GM23338 (cell line): ENCODE measurements around the gene ASL. TPM values are rescaled to one million over a fixed set of nuclear protein-coding genes. Genes with fewer than 3 reads are reported as not detected.
"Not testable (repeated sequence)": the region's sequence is repeated elsewhere in the genome, so short reads cannot be mapped to it uniquely, and the experiment has no call there.

ENCODE experiments used
- ATAC-seq: fragments of 200-7000 bp; cut with Tn5 transposase; 3 replicates; pipeline ENCODE4 v1.9.1; 2020
- DNase-seq: peaks from one replicate; pipeline ENCODE4 v3.0.0-alpha.2; 2015; ENCODE audit warnings: low spot score
- H2AFZ ChIP-seq: fragments of 200-600 bp; sonication (generic); 2 replicates; pipeline ENCODE4 v1.8.0; 2016; ENCODE audit warnings: antibody characterized with exemption, mild to moderate bottlenecking, moderate library complexity
- H3F3A ChIP-seq: fragments of 200-600 bp; sonication (generic); replicated peaks from 2 replicates; pipeline ENCODE4 v1.8.0; 2017; ENCODE audit warnings: antibody characterized with exemption, mixed run types, low read depth
- H3K27ac ChIP-seq: fragments of 200-600 bp; sonication (generic); 2 replicates; pipeline ENCODE4 v1.6.1; 2016; ENCODE audit warnings: low read depth
- H3K27me3 ChIP-seq: fragments of 200-600 bp; sonication (generic); 2 replicates; pipeline ENCODE4 v1.8.0; 2016; ENCODE audit warnings: mild to moderate bottlenecking, mixed run types, moderate library complexity; ENCODE audit not compliant: insufficient read depth
- H3K36me3 ChIP-seq: fragments of 200-600 bp; sonication (generic); 2 replicates; pipeline ENCODE4 v1.8.0; 2016; ENCODE audit warnings: mild to moderate bottlenecking; ENCODE audit not compliant: insufficient read depth
- H3K4me1 ChIP-seq: fragments of 200-600 bp; sonication (generic); 2 replicates; pipeline ENCODE4 v1.8.0; 2016; ENCODE audit warnings: mild to moderate bottlenecking, moderate library complexity; ENCODE audit not compliant: insufficient read depth
- H3K4me2 ChIP-seq: fragments of 200-600 bp; sonication (generic); 2 replicates; pipeline ENCODE4 v1.7.1; 2017; ENCODE audit warnings: mixed run types
- H3K4me3 ChIP-seq: fragments of 200-600 bp; sonication (generic); 2 replicates; pipeline ENCODE4 v1.6.1; 2016; ENCODE audit warnings: mixed run types
- H3K79me2 ChIP-seq: fragments of 200-600 bp; sonication (generic); replicated peaks from 2 replicates; pipeline ENCODE4 v1.8.0; 2017; ENCODE audit warnings: mild to moderate bottlenecking; ENCODE audit not compliant: insufficient read depth
- H3K9me2 ChIP-seq: fragments of 200-600 bp; sonication (generic); 2 replicates; pipeline ENCODE4 v1.8.0; 2017; ENCODE audit not compliant: insufficient read depth
- H4K20me1 ChIP-seq: fragments of 200-600 bp; sonication (generic); replicated peaks from 2 replicates; pipeline ENCODE4 v1.8.0; 2017; ENCODE audit warnings: mild to moderate bottlenecking; ENCODE audit not compliant: insufficient read depth
- H3K27ac Mint-ChIP-seq: 2 replicates; pipeline ENCODE4 v1.8.0; 2020; ENCODE audit warnings: inconsistent platforms, mild to moderate bottlenecking, moderate library complexity, mixed read lengths
- H3K27me3 Mint-ChIP-seq: 3 replicates; pipeline ENCODE4 v1.8.0; 2022; ENCODE audit warnings: low read depth, mild to moderate bottlenecking, moderate library complexity, mixed read lengths, inconsistent platforms; ENCODE audit not compliant: insufficient read depth, poor library complexity
- H3K36me3 Mint-ChIP-seq: 3 replicates; pipeline ENCODE4 v1.8.0; 2021; ENCODE audit warnings: low read depth, mild to moderate bottlenecking, inconsistent platforms, moderate library complexity, mixed read lengths
- H3K4me1 Mint-ChIP-seq: 3 replicates; pipeline ENCODE4 v1.8.0; 2020; ENCODE audit warnings: mild to moderate bottlenecking, inconsistent platforms, mixed read lengths
- H3K4me3 Mint-ChIP-seq: 3 replicates; pipeline ENCODE4 v1.8.0; 2021; ENCODE audit warnings: moderate library complexity, mild to moderate bottlenecking, inconsistent platforms, mixed read lengths
- H3K9me3 Mint-ChIP-seq: 3 replicates; pipeline ENCODE4 v1.8.0; 2020; ENCODE audit warnings: moderate library complexity, mild to moderate bottlenecking, inconsistent platforms, mixed read lengths
- EZH2phosphoT487 ChIP-seq: fragments of 200-600 bp; sonication (generic); IDR thresholded peaks from one replicate; pipeline ENCODE4 v1.8.1; 2018; ENCODE audit warnings: antibody characterized with exemption; ENCODE audit not compliant: unreplicated experiment
- JUNB ChIP-seq: IDR thresholded peaks from one replicate; pipeline ENCODE4 v1.6.1; 2016; ENCODE audit warnings: antibody characterized with exemption; ENCODE audit not compliant: unreplicated experiment
- STAT1 ChIP-seq: IDR thresholded peaks from one replicate; pipeline ENCODE4 v1.6.1; 2016; ENCODE audit warnings: antibody characterized with exemption; ENCODE audit not compliant: unreplicated experiment
- ZNF114 ChIP-seq: fragments of 250-450 bp; sonication (Bioruptor Pico); IDR thresholded peaks from 2 replicates; pipeline ENCODE4 v1.5.0; 2020; ENCODE audit warnings: mild to moderate bottlenecking, moderate library complexity
- ZNF331 ChIP-seq: fragments of 250-450 bp; sonication (Bioruptor Pico); IDR thresholded peaks from 2 replicates; pipeline ENCODE4 v1.5.0; 2020; ENCODE audit warnings: low read depth, mild to moderate bottlenecking, moderate library complexity
- polyA plus RNA-seq: library from polyadenylated mRNA; unstranded; fragments of >200 nt; fragmentation: Nextera tagmentation; extraction: Ambion mirVana; gene quantifications from 2 replicates; pipeline ENCODE4 v1.2.1, GENCODE V29; 2016
- total RNA-seq: library from RNA; depleted of rRNA; stranded (reverse); fragments of >200 nt; shearing (Covaris generic); gene quantifications from 2 replicates; pipeline ENCODE4 v1.2.3, GENCODE V29; 2014
- TF ChIP-seq, protein P1 (sequence below), 2 experiments: fragments of 200-600 bp in 1 of 2; sonication (generic) in 1 of 2; conservative IDR thresholded peaks; 2 replicates each; pipeline versions ENCODE4 v1.5.1 to v1.6.1; 2016 to 2017; ENCODE audit warnings: antibody characterized with exemption in 2 of 2, low read depth in 2 of 2, mild to moderate bottlenecking in 2 of 2, moderate library complexity in 1 of 2
- TF ChIP-seq, protein P2 (sequence below): IDR thresholded peaks from 2 replicates; pipeline ENCODE4 v1.6.1; 2016; ENCODE audit warnings: antibody characterized with exemption
- TF ChIP-seq, protein P3 (sequence below): fragments of 250-450 bp; sonication (Bioruptor Pico); IDR thresholded peaks from 2 replicates; pipeline ENCODE4 v1.5.0; 2020; ENCODE audit warnings: mild to moderate bottlenecking, moderate library complexity

The ASL gene
- total and polyA plus RNA-seq, 2 experiments from 2014 or later = 14.9 to 36.9 TPM

DNA sequence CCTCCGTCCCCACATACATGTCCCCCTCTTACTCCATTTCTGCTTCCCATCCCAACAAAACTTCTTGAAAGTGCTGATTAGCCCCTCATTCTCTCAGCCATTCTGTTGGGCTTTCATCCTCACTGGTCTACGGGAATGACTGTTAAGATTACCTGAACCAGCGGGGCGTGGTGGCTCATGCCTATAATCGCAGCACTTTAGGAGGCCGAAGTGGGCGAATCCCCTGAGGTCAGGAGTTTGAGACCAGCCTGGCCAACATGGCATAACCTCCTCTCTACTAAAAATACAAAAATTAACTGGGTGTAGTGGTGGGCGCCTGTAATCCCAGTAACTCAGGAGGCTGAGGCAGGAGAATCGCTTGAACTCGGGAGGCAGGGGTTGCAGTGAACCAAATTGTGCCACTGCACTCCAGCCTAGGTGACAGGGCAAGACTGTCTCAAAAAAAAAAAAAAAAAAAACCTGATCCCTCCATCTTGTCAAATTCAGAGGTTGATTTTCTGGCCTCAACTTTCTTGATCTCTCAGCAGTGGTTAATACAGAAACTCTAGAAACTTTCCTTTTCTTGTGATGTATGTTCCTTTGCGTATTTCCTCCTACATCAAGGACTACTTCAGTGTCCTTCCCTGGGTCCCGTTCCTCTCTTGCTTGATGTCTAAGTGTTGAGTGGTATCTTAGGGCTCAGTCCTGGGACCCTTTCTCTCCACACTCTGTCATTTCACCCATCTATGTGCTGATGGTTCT lies 41.2 kb downstream of the ASL start:
- not testable (repeated sequence) for H3K36me3 Mint-ChIP-seq, H3K4me2 ChIP-seq

DNA sequence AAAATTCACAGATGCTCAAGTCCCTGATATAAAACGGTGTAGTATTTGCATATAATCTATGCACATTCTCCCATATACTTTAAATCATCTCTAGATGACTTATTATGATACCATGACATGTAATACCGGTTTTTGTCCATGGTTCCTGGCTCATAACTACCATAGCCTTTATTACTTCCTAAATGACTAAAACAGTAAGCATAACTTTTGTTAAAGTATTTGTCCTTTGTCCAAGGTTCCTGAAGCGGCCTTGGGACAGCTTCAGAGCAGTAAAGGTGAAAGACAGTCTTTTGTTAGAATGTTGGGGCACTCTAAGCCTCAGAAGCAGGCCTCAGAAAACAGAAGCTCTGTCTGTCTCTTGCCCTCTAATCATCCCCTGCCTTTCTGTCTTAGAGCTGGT lies 43.0 kb downstream of the ASL start:
- peaks cover 9% of the 10 kb centered on the region for H3K4me1 Mint-ChIP-seq
- ATAC-seq = no peak
- H3K4me2 ChIP-seq = no peak overlapping the region
- H3K9me3 Mint-ChIP-seq = no peaks in the 10 kb centered on the region
- H3K36me3 Mint-ChIP-seq = peaks cover 7% of the 10 kb centered on the region; the same call in 1 of the 3 replicates
- H3K79me2 ChIP-seq = peaks cover 85% of the 10 kb centered on the region
- H3K27me3 Mint-ChIP-seq = no peaks in the 10 kb centered on the region
- H4K20me1 ChIP-seq = peaks cover 2% of the 10 kb centered on the region
- no peak overlapping the region for H3K27ac Mint-ChIP-seq
- peaks cover 5% of the 10 kb centered on the region for H3K4me1 ChIP-seq
- H3K4me3 Mint-ChIP-seq = no peak overlapping the region
- no peak overlapping the region for H3K4me3 ChIP-seq
- H3K27ac ChIP-seq = no peak overlapping the region
- no peaks in the 10 kb centered on the region for H3K27me3 ChIP-seq
- H3K36me3 ChIP-seq = no peaks in the 10 kb centered on the region
- no peaks in the 10 kb centered on the region for H3K9me2 ChIP-seq
- no peak overlapping the region for H2AFZ ChIP-seq
- no peaks in the 10 kb centered on the region for H3F3A ChIP-seq
- DNase-seq = no peak
- no peak for TF ChIP-seq ZNF331
- TF ChIP-seq, protein P1, sequence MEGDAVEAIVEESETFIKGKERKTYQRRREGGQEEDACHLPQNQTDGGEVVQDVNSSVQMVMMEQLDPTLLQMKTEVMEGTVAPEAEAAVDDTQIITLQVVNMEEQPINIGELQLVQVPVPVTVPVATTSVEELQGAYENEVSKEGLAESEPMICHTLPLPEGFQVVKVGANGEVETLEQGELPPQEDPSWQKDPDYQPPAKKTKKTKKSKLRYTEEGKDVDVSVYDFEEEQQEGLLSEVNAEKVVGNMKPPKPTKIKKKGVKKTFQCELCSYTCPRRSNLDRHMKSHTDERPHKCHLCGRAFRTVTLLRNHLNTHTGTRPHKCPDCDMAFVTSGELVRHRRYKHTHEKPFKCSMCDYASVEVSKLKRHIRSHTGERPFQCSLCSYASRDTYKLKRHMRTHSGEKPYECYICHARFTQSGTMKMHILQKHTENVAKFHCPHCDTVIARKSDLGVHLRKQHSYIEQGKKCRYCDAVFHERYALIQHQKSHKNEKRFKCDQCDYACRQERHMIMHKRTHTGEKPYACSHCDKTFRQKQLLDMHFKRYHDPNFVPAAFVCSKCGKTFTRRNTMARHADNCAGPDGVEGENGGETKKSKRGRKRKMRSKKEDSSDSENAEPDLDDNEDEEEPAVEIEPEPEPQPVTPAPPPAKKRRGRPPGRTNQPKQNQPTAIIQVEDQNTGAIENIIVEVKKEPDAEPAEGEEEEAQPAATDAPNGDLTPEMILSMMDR (conservative IDR thresholded peaks at IDR 0.05; ENCODE audit: low read depth in 2 of 2) = no peak
- no peak for TF ChIP-seq STAT1
- TF ChIP-seq, protein P2, sequence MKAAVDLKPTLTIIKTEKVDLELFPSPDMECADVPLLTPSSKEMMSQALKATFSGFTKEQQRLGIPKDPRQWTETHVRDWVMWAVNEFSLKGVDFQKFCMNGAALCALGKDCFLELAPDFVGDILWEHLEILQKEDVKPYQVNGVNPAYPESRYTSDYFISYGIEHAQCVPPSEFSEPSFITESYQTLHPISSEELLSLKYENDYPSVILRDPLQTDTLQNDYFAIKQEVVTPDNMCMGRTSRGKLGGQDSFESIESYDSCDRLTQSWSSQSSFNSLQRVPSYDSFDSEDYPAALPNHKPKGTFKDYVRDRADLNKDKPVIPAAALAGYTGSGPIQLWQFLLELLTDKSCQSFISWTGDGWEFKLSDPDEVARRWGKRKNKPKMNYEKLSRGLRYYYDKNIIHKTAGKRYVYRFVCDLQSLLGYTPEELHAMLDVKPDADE = no peak
- no peak for TF ChIP-seq JUNB
- TF ChIP-seq EZH2phosphoT487 = no peak
- TF ChIP-seq ZNF114 (CRISPR knock-in tag) = no peak
- TF ChIP-seq, protein P3, sequence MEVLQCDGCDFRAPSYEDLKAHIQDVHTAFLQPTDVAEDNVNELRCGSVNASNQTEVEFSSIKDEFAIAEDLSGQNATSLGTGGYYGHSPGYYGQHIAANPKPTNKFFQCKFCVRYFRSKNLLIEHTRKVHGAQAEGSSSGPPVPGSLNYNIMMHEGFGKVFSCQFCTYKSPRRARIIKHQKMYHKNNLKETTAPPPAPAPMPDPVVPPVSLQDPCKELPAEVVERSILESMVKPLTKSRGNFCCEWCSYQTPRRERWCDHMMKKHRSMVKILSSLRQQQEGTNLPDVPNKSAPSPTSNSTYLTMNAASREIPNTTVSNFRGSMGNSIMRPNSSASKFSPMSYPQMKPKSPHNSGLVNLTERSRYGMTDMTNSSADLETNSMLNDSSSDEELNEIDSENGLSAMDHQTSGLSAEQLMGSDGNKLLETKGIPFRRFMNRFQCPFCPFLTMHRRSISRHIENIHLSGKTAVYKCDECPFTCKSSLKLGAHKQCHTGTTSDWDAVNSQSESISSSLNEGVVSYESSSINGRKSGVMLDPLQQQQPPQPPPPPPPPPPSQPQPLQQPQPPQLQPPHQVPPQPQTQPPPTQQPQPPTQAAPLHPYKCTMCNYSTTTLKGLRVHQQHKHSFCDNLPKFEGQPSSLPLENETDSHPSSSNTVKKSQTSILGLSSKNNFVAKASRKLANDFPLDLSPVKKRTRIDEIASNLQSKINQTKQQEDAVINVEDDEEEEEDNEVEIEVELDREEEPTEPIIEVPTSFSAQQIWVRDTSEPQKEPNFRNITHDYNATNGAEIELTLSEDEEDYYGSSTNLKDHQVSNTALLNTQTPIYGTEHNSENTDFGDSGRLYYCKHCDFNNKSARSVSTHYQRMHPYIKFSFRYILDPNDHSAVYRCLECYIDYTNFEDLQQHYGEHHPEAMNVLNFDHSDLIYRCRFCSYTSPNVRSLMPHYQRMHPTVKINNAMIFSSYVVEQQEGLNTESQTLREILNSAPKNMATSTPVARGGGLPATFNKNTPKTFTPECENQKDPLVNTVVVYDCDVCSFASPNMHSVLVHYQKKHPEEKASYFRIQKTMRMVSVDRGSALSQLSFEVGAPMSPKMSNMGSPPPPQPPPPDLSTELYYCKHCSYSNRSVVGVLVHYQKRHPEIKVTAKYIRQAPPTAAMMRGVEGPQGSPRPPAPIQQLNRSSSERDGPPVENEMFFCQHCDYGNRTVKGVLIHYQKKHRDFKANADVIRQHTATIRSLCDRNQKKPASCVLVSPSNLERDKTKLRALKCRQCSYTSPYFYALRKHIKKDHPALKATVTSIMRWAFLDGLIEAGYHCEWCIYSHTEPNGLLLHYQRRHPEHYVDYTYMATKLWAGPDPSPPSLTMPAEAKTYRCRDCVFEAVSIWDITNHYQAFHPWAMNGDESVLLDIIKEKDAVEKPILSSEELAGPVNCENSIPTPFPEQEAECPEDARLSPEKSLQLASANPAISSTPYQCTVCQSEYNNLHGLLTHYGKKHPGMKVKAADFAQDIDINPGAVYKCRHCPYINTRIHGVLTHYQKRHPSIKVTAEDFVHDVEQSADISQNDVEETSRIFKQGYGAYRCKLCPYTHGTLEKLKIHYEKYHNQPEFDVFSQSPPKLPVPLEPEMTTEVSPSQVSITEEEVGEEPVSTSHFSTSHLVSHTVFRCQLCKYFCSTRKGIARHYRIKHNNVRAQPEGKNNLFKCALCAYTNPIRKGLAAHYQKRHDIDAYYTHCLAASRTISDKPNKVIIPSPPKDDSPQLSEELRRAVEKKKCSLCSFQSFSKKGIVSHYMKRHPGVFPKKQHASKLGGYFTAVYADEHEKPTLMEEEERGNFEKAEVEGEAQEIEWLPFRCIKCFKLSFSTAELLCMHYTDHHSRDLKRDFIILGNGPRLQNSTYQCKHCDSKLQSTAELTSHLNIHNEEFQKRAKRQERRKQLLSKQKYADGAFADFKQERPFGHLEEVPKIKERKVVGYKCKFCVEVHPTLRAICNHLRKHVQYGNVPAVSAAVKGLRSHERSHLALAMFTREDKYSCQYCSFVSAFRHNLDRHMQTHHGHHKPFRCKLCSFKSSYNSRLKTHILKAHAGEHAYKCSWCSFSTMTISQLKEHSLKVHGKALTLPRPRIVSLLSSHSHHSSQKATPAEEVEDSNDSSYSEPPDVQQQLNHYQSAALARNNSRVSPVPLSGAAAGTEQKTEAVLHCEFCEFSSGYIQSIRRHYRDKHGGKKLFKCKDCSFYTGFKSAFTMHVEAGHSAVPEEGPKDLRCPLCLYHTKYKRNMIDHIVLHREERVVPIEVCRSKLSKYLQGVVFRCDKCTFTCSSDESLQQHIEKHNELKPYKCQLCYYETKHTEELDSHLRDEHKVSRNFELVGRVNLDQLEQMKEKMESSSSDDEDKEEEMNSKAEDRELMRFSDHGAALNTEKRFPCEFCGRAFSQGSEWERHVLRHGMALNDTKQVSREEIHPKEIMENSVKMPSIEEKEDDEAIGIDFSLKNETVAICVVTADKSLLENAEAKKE (CRISPR knock-in tag) = no peak

More for the DNA sequence above, 41.2 kb downstream of the ASL start:
- not testable (repeated sequence) for H3K27me3 Mint-ChIP-seq, H3K4me1 Mint-ChIP-seq, H3K4me1 ChIP-seq, H3K9me3 Mint-ChIP-seq, H3K27me3 ChIP-seq, ATAC-seq, H3F3A ChIP-seq, H3K4me3 ChIP-seq, H4K20me1 ChIP-seq, H2AFZ ChIP-seq, H3K27ac Mint-ChIP-seq, DNase-seq, H3K9me2 ChIP-seq, H3K36me3 ChIP-seq, H3K27ac ChIP-seq
- peak overlapping the region; percentile 63 for H3K4me3 Mint-ChIP-seq
- H3K79me2 ChIP-seq = peaks cover 67% of the 10 kb centered on the region
